Measurements from ENCODE around the gene SCN3B. TPM values are rescaled to one million over a fixed set of nuclear protein-coding genes. Genes with fewer than 3 reads are reported as not detected.

The SCN3B gene
- total RNA-seq, 1 experiment from 2014 or later = 0.79 TPM

DNA sequence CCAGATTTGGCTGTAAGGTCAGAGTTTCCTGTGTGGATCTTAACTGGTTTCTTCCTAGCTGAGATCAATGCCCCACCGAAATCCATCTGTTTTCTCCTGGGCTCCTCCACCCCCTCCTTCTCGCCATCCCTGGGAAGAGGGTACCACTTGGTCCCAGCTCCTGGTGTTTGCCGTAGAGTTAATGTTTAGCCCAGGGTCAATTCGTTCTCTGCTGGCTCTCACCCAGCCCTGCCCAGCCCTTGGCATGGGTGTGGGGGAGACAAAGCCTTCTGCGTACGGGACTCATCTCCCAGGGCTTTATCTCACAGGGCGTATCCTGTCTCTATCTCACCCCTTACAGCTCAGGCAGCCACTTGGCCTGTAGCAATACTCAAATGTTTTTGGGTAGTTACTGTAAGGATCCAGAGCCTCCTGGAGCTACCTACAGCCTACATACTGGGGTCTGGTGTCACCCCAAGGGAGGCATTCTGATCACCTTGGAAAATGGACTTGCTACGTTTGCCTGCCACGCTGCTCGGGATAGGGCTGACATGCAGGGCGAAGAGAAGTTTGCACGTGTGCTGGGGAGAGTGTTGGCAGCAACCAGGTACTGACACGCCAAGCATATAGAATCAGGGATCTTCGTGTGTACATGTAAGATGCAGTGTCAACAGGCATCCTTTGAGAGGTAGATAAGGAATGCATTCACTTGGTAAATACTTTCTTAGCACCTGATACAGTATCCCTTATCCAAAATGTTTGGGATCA, 66.1 kb downstream of the SCN3B start:
- H3K9me3 Mint-ChIP-seq = no peaks in the 10 kb centered on the region; the same call in 1 of the 2 replicates
- no peaks in the 10 kb centered on the region for H3K27me3 Mint-ChIP-seq (ENCODE audit: low read depth)
- no peak for TF ChIP-seq TEAD4 (CRISPR knock-in tag; IDR thresholded peaks at IDR 0.05)
- ChIA-PET CTCF (no interaction called here), POLR2A (no interaction called here)
- H3K27ac Mint-ChIP-seq = no peak overlapping the region
- H3K4me1 Mint-ChIP-seq = peaks cover 20% of the 10 kb centered on the region
- no peak for DNase-seq (ENCODE audit: low spot score)
- H3K36me3 Mint-ChIP-seq = no peaks in the 10 kb centered on the region
- H3K4me3 Mint-ChIP-seq = no peak overlapping the region
- ATAC-seq = no peak

DNA sequence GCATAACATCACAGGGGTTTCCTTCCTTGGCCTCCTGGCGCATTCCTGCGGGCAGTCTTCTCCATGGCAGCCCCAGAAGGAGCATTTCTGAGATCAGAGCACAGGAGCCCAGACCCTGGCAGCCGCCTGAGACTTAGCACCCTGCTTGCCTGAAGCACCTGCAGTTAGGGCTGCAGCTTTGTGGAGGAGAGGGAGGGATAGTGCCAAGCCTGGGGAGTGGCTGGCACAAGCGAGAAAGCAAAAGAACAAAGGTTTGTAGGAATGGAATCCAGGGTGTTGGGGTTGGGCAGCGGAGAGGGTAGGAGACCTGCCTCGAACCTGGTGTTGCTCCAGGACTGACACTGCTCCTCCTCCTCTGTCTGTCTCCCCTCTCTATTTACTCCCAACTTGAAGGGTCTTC, 66.9 kb downstream of the SCN3B start:
- Mint-ChIP-seq H3K27ac (no peak overlapping the region), H3K9me3 (peaks cover 5% of the 10 kb centered on the region), H3K36me3 (peaks cover 4% of the 10 kb centered on the region; the same call in 1 of the 2 replicates), H3K4me1 (peaks cover 23% of the 10 kb centered on the region), H3K27me3 (ENCODE audit: low read depth) (no peaks in the 10 kb centered on the region), H3K4me3 (no peak overlapping the region)
- no peak for ATAC-seq
- CTCF ChIA-PET = no interaction called here
- POLR2A ChIA-PET = no interaction called here
- no peak for DNase-seq (ENCODE audit: low spot score)
- TF ChIP-seq, protein P1, sequence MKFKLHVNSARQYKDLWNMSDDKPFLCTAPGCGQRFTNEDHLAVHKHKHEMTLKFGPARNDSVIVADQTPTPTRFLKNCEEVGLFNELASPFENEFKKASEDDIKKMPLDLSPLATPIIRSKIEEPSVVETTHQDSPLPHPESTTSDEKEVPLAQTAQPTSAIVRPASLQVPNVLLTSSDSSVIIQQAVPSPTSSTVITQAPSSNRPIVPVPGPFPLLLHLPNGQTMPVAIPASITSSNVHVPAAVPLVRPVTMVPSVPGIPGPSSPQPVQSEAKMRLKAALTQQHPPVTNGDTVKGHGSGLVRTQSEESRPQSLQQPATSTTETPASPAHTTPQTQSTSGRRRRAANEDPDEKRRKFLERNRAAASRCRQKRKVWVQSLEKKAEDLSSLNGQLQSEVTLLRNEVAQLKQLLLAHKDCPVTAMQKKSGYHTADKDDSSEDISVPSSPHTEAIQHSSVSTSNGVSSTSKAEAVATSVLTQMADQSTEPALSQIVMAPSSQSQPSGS (CRISPR knock-in tag; IDR thresholded peaks at IDR 0.05; ENCODE audit: borderline replicate concordance, low read depth) = no peak
- no peak for TF ChIP-seq NR1H2 (CRISPR knock-in tag; IDR thresholded peaks at IDR 0.05)
- TF ChIP-seq, protein P2, sequence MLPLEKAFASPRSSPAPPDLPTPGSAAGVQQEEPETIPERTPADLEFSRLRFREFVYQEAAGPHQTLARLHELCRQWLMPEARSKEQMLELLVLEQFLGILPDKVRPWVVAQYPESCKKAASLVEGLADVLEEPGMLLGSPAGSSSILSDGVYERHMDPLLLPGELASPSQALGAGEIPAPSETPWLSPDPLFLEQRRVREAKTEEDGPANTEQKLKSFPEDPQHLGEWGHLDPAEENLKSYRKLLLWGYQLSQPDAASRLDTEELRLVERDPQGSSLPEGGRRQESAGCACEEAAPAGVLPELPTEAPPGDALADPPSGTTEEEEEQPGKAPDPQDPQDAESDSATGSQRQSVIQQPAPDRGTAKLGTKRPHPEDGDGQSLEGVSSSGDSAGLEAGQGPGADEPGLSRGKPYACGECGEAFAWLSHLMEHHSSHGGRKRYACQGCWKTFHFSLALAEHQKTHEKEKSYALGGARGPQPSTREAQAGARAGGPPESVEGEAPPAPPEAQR (CRISPR knock-in tag; IDR thresholded peaks at IDR 0.05) = no peak
- no peak for TF ChIP-seq ELF4 (CRISPR knock-in tag; IDR thresholded peaks at IDR 0.05; ENCODE audit: low read depth)
- no peak for TF ChIP-seq FOXJ3 (CRISPR knock-in tag; IDR thresholded peaks at IDR 0.05; ENCODE audit: borderline replicate concordance)
- TF ChIP-seq, protein P3, sequence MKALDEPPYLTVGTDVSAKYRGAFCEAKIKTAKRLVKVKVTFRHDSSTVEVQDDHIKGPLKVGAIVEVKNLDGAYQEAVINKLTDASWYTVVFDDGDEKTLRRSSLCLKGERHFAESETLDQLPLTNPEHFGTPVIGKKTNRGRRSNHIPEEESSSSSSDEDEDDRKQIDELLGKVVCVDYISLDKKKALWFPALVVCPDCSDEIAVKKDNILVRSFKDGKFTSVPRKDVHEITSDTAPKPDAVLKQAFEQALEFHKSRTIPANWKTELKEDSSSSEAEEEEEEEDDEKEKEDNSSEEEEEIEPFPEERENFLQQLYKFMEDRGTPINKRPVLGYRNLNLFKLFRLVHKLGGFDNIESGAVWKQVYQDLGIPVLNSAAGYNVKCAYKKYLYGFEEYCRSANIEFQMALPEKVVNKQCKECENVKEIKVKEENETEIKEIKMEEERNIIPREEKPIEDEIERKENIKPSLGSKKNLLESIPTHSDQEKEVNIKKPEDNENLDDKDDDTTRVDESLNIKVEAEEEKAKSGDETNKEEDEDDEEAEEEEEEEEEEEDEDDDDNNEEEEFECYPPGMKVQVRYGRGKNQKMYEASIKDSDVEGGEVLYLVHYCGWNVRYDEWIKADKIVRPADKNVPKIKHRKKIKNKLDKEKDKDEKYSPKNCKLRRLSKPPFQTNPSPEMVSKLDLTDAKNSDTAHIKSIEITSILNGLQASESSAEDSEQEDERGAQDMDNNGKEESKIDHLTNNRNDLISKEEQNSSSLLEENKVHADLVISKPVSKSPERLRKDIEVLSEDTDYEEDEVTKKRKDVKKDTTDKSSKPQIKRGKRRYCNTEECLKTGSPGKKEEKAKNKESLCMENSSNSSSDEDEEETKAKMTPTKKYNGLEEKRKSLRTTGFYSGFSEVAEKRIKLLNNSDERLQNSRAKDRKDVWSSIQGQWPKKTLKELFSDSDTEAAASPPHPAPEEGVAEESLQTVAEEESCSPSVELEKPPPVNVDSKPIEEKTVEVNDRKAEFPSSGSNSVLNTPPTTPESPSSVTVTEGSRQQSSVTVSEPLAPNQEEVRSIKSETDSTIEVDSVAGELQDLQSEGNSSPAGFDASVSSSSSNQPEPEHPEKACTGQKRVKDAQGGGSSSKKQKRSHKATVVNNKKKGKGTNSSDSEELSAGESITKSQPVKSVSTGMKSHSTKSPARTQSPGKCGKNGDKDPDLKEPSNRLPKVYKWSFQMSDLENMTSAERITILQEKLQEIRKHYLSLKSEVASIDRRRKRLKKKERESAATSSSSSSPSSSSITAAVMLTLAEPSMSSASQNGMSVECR (CRISPR knock-in tag; IDR thresholded peaks at IDR 0.05; ENCODE audit: borderline replicate concordance) = no peak
- TF ChIP-seq, protein P4, sequence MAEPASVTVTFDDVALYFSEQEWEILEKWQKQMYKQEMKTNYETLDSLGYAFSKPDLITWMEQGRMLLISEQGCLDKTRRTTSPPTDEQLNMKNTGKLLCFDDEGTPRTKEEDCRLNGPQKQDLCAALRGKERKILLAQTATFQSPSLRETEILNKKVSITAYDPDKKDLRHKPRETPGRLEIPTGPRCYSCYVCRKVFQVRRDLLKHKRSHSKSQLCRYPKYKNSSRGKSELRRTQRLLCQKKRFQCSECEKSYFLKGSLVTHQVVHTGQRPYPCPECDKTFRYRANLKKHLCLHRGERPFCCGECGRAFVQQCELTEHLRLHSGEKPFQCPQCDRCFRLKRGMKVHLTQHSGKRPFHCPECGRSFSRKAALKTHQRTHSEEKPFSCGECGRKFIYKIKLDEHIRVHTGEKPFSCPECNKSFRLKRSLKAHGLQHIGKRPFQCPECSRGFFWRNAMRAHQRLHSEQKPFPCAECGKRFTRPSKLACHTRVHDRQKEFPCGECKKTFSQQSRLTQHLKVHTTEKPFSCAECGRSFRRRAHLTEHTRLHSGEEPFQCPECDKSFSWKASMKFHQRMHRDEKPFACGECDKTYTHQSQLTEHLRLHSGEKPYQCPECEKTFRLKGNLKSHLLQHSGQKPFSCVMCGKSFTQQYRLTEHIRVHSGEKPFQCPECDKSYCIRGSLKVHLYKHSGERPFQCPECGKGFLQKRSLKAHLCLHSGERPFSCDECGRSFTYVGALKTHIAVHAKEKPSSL (CRISPR knock-in tag; conservative IDR thresholded peaks at IDR 0.05) = no peak
- TF ChIP-seq, protein P5, sequence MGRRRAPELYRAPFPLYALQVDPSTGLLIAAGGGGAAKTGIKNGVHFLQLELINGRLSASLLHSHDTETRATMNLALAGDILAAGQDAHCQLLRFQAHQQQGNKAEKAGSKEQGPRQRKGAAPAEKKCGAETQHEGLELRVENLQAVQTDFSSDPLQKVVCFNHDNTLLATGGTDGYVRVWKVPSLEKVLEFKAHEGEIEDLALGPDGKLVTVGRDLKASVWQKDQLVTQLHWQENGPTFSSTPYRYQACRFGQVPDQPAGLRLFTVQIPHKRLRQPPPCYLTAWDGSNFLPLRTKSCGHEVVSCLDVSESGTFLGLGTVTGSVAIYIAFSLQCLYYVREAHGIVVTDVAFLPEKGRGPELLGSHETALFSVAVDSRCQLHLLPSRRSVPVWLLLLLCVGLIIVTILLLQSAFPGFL (CRISPR knock-in tag; IDR thresholded peaks at IDR 0.05; ENCODE audit: borderline replicate concordance) = no peak
- TF ChIP-seq, protein P6, sequence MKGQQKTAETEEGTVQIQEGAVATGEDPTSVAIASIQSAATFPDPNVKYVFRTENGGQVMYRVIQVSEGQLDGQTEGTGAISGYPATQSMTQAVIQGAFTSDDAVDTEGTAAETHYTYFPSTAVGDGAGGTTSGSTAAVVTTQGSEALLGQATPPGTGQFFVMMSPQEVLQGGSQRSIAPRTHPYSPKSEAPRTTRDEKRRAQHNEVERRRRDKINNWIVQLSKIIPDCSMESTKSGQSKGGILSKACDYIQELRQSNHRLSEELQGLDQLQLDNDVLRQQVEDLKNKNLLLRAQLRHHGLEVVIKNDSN (CRISPR knock-in tag; IDR thresholded peaks at IDR 0.05) = no peak
- no peak for TF ChIP-seq ZNF219 (CRISPR knock-in tag; IDR thresholded peaks at IDR 0.05; ENCODE audit: borderline replicate concordance)
